Mesenchymal stem cell (in vitro differentiated cells and primary cell): Measurements from ENCODE around the gene CACNA1E.

ENCODE experiments used
- DNase-seq: peaks from one replicate; pipeline ENCODE4 v3.0.0-alpha.2; 2013
- H2AFZ ChIP-seq: one replicate; pipeline ENCODE4 v1.6.1; 2013; ENCODE audit warnings: low read depth, mild to moderate bottlenecking, control low read depth, inconsistent platforms, low read length, moderate library complexity
- H2AK5ac ChIP-seq: 2 replicates; pipeline ENCODE4 v1.6.1; 2013; ENCODE audit warnings: low read length, moderate library complexity, mild to moderate bottlenecking, inconsistent platforms; ENCODE audit not compliant: severe bottlenecking
- H2BK120ac ChIP-seq: one replicate; pipeline ENCODE4 v1.6.1; 2013; ENCODE audit warnings: low read depth, mild to moderate bottlenecking, inconsistent platforms, low read length, moderate library complexity
- H2BK12ac ChIP-seq, 2 experiments: one replicate each; pipeline ENCODE4 v1.6.1; 2013; ENCODE audit warnings: inconsistent platforms in 2 of 2, low read length in 2 of 2, mild to moderate bottlenecking in 2 of 2, moderate library complexity in 2 of 2, control low read depth in 1 of 2
- H2BK15ac ChIP-seq: one replicate; pipeline ENCODE4 v1.6.1; 2013; ENCODE audit warnings: mild to moderate bottlenecking, low read depth, inconsistent platforms; ENCODE audit not compliant: poor library complexity, severe bottlenecking
- H2BK5ac ChIP-seq: 2 replicates; pipeline ENCODE4 v1.6.1; 2013; ENCODE audit warnings: low read depth, mild to moderate bottlenecking, low read length, control low read depth, inconsistent platforms; ENCODE audit not compliant: poor library complexity, severe bottlenecking
- H3K14ac ChIP-seq, 2 experiments: one replicate each; pipeline ENCODE4 v1.6.1; 2013; ENCODE audit warnings: inconsistent platforms in 2 of 2, low read length in 2 of 2, control low read depth in 1 of 2, mild to moderate bottlenecking in 1 of 2, moderate library complexity in 1 of 2
- H3K18ac ChIP-seq, 2 experiments: one replicate each; pipeline ENCODE4 v1.6.1; 2013; ENCODE audit warnings: inconsistent platforms in 2 of 2, low read length in 2 of 2, control low read depth in 1 of 2, low read depth in 1 of 2, mild to moderate bottlenecking in 1 of 2
- H3K23ac ChIP-seq, 2 experiments: one replicate each; pipeline ENCODE4 v1.6.1; 2013; ENCODE audit warnings: inconsistent platforms in 2 of 2, low read length in 2 of 2, mild to moderate bottlenecking in 2 of 2, moderate library complexity in 2 of 2, control low read depth in 1 of 2
- H3K27ac ChIP-seq: 2 replicates; pipeline ENCODE4 v1.5.1; 2013; ENCODE audit warnings: mild to moderate bottlenecking, moderate library complexity, low read length, control low read depth, inconsistent platforms; ENCODE audit not compliant: poor library complexity, severe bottlenecking
- H3K27me3 ChIP-seq, 2 experiments: 2 replicates each; pipeline versions ENCODE4 v1.6.1 to v1.7.0; 2013; ENCODE audit warnings: low read length in 2 of 2, mild to moderate bottlenecking in 2 of 2, moderate library complexity in 2 of 2, control low read depth in 1 of 2, inconsistent platforms in 1 of 2; ENCODE audit not compliant: control insufficient read depth in 1 of 2, insufficient read depth in 1 of 2
- H3K36me3 ChIP-seq, 2 experiments: 2 replicates each; pipeline versions ENCODE4 v1.6.1 to v1.7.0; 2013; ENCODE audit warnings: low read length in 2 of 2, control low read depth in 1 of 2, inconsistent platforms in 1 of 2, low read depth in 1 of 2, mild to moderate bottlenecking in 1 of 2; ENCODE audit not compliant: insufficient read depth in 2 of 2, control insufficient read depth in 1 of 2
- H3K4ac ChIP-seq, 2 experiments: one replicate each; pipeline ENCODE4 v1.6.1; 2013; ENCODE audit warnings: inconsistent platforms in 2 of 2, low read length in 2 of 2, mild to moderate bottlenecking in 2 of 2, moderate library complexity in 2 of 2, control low read depth in 1 of 2, low read depth in 1 of 2
- H3K4me1 ChIP-seq: 2 replicates; pipeline ENCODE4 v1.6.1; 2013; ENCODE audit warnings: low read depth, low read length, control low read depth; ENCODE audit not compliant: control insufficient read depth, insufficient read depth
- H3K4me2 ChIP-seq: 2 replicates; pipeline ENCODE4 v1.6.1; 2013; ENCODE audit warnings: low read length, mild to moderate bottlenecking, inconsistent platforms; ENCODE audit not compliant: poor library complexity, severe bottlenecking
- H3K4me3 ChIP-seq, 2 experiments: 2 replicates each; pipeline versions ENCODE4 v1.5.1 to v1.7.0; 2013; ENCODE audit warnings: low read length in 2 of 2, mild to moderate bottlenecking in 2 of 2, control low read depth in 1 of 2, low read depth in 1 of 2; ENCODE audit not compliant: insufficient read depth in 1 of 2
- H3K79me1 ChIP-seq: replicated peaks from 2 replicates; pipeline ENCODE4 v1.6.1; 2013; ENCODE audit warnings: mild to moderate bottlenecking, control low read depth, low read length, inconsistent platforms; ENCODE audit not compliant: poor library complexity, severe bottlenecking
- H3K9ac ChIP-seq: 2 replicates; pipeline ENCODE4 v1.7.0; 2013; ENCODE audit warnings: mild to moderate bottlenecking, low read length, moderate library complexity
- H3K9me3 ChIP-seq: 2 replicates; pipeline ENCODE4 v1.7.0; 2013; ENCODE audit warnings: mild to moderate bottlenecking, low read length; ENCODE audit not compliant: control insufficient read depth
- H4K8ac ChIP-seq: one replicate; pipeline ENCODE4 v1.6.1; 2013; ENCODE audit warnings: inconsistent platforms, mild to moderate bottlenecking, low read length, moderate library complexity
- H4K91ac ChIP-seq: one replicate; pipeline ENCODE4 v1.6.1; 2013; ENCODE audit warnings: mild to moderate bottlenecking, low read length, inconsistent platforms
- WGBS: methylation state at CpG from one replicate; pipeline ENCODE4 v1.1.7; 2013; ENCODE audit warnings: mixed read lengths; 5-methylcytosine and 5-hydroxymethylcytosine counted together

The CACNA1E gene

GRCh38 chr1:181630838-181631237 is 147.5 kb downstream of the CACNA1E start:
- H3K27ac ChIP-seq: no peak overlapping the region
- H4K8ac ChIP-seq: no peak overlapping the region
- no peaks in the 10 kb centered on the region for H3K4me1 ChIP-seq
- no peak overlapping the region for H3K14ac ChIP-seq
- no peaks in the 10 kb centered on the region for H3K9me3 ChIP-seq
- DNase-seq: no peak
- H3K9ac ChIP-seq: no peak overlapping the region
- no peak overlapping the region for H2BK120ac ChIP-seq
- H2AFZ ChIP-seq: no peak overlapping the region
- no peak overlapping the region for H3K18ac ChIP-seq
- no peak overlapping the region for H2BK15ac ChIP-seq
- WGBS: 59% methylated on average over 3 of the region's 3 CpGs
- H2BK12ac ChIP-seq: no peak overlapping the region
- H3K4me2 ChIP-seq: no peak overlapping the region
- H3K4ac ChIP-seq: no peak overlapping the region
- H3K23ac ChIP-seq: no peak overlapping the region
- no peaks in the 10 kb centered on the region for H3K79me1 ChIP-seq
- H3K36me3 ChIP-seq: no peaks in the 10 kb centered on the region
- H3K4me3 ChIP-seq: no peak overlapping the region
- H3K27me3 ChIP-seq: peaks cover 0 to 7% of the 10 kb centered on the region in 2 experiments
- H4K91ac ChIP-seq: no peak overlapping the region
- no peak overlapping the region for H2AK5ac ChIP-seq
- no peak overlapping the region for H2BK5ac ChIP-seq

DNA sequence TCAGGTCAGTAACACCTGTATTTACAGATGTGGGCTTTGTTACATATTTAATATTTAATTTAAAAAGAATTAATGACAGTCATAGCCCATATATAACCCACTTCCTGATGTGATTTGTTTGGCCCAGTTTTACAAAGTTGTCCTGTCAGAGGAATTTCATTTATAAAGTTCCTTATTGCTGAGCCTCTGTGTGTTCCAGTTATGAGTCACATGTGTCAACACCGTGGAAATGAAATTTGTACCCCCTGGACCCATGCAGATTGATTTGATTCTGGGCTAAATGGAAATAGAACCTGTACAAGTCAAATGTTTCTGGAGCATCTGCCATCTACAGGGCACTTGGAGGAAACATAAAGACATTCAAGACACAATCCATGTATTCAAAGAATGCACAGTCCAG is 149.2 kb downstream of the CACNA1E start:
- Histone ChIP-seq H2BK12ac (no peak overlapping the region), H2BK5ac (no peak overlapping the region), H3K4ac (no peak overlapping the region), H3K27me3 (peaks cover 0 to 14% of the 10 kb centered on the region in 2 experiments), H2BK120ac (no peak overlapping the region), H3K27ac (no peak overlapping the region), H3K4me3 (no peak overlapping the region), H3K14ac (no peak overlapping the region), H3K4me2 (no peak overlapping the region), H2AK5ac (no peak overlapping the region), H3K18ac (no peak overlapping the region), H3K23ac (no peak overlapping the region), H2AFZ (no peak overlapping the region), H2BK15ac (no peak overlapping the region), H4K8ac (no peak overlapping the region), H3K9me3 (no peaks in the 10 kb centered on the region), H3K4me1 (no peaks in the 10 kb centered on the region), H3K79me1 (no peaks in the 10 kb centered on the region), H4K91ac (no peak overlapping the region), H3K36me3 (no peaks in the 10 kb centered on the region), H3K9ac (no peak overlapping the region)
- 47% methylated on average over 1 of the region's 1 CpG for WGBS
- DNase-seq: no peak

DNA sequence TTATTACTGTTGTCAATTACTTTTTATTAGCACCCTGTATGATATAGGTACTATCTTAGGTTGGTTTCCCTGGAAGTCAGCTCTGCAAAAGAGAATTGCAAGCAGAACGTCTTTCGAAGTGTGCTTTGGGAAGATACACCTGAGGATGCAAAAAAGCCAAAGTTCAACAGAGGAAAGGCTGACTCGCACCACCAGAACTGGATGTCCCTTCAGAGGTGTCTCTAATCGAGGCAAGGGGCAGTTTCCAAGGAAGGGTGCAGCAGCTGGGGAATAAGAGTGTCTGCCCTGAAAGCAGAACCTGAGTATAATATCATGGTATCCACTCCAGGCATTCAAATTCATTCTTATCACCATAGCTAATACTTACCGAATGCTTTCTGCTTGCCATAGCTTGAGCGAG is 149.6 kb downstream of the CACNA1E start:
- no peaks in the 10 kb centered on the region for H3K9me3 ChIP-seq
- no peak overlapping the region for H3K18ac ChIP-seq
- no peak overlapping the region for H3K4ac ChIP-seq
- no peak overlapping the region for H3K9ac ChIP-seq
- H2BK5ac ChIP-seq: no peak overlapping the region
- DNase-seq: no peak
- peaks cover 0 to 14% of the 10 kb centered on the region in 2 experiments for H3K27me3 ChIP-seq
- H3K4me3 ChIP-seq: no peak overlapping the region
- H4K91ac ChIP-seq: no peak overlapping the region
- no peak overlapping the region for H2BK15ac ChIP-seq
- H3K27ac ChIP-seq: no peak overlapping the region
- H2BK12ac ChIP-seq: no peak overlapping the region
- no peaks in the 10 kb centered on the region for H3K79me1 ChIP-seq
- H3K4me1 ChIP-seq: no peaks in the 10 kb centered on the region
- WGBS: 75% methylated on average over 6 of the region's 6 CpGs
- no peaks in the 10 kb centered on the region for H3K36me3 ChIP-seq
- H4K8ac ChIP-seq: no peak overlapping the region
- H3K4me2 ChIP-seq: no peak overlapping the region
- H3K23ac ChIP-seq: no peak overlapping the region
- no peak overlapping the region for H3K14ac ChIP-seq
- H2AK5ac ChIP-seq: no peak overlapping the region
- H2AFZ ChIP-seq: no peak overlapping the region
- H2BK120ac ChIP-seq: no peak overlapping the region

DNA sequence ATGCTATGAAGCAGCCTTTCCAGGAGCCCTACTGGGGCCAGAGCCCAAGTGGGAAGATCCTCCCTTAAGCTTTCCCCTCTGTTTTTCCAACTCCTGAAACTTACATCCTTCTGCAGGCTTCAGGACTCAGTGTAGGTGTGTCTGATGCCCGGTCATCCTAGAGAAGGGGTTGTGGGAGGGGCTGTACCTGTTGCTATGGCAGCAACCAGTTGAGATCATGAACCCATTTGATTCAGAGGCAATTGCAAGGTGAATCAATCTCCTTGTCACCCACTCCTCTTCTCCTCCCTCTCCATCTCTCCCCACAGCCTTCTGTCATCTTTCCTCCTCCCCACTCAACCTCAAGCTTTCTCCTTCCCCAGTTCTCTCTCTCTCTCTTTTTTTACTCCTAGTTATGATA is 151.8 kb downstream of the CACNA1E start:
- Histone ChIP-seq H4K8ac (no peak overlapping the region), H2BK5ac (no peak overlapping the region), H3K27me3 (peaks cover 0 to 14% of the 10 kb centered on the region in 2 experiments), H3K79me1 (no peaks in the 10 kb centered on the region), H4K91ac (no peak overlapping the region), H2BK120ac (no peak overlapping the region), H3K4me1 (no peaks in the 10 kb centered on the region), H3K4me3 (no peak overlapping the region), H2AK5ac (no peak overlapping the region), H3K23ac (no peak overlapping the region), H3K14ac (no peak overlapping the region), H2BK12ac (no peak overlapping the region), H2BK15ac (no peak overlapping the region), H3K27ac (no peak overlapping the region), H3K9me3 (no peaks in the 10 kb centered on the region), H2AFZ (no peak overlapping the region), H3K4ac (no peak overlapping the region), H3K18ac (no peak overlapping the region), H3K9ac (no peak overlapping the region), H3K4me2 (no peak overlapping the region), H3K36me3 (no peaks in the 10 kb centered on the region)
- WGBS: no CpG with 5 or more reads among the region's 1 CpG
- DNase-seq: no peak
